IPS DF 4.7 (cell line): Measurements from ENCODE around the gene FAM170B.

Experiments
- DNase-seq: peaks from one replicate; pipeline ENCODE4 v3.0.0-alpha.2; 2013; ENCODE audit warnings: low spot score; ENCODE audit errors: extremely low read depth

The FAM170B gene

GRCh38 chr10:49133706-49134248, at the start of gene FAM170B:
Gene FAM170B (minus strand): TSS chr10:49134021. CDS start chr10:49133918, 103 bp downstream.
- DNase-seq = no peak

DNA sequence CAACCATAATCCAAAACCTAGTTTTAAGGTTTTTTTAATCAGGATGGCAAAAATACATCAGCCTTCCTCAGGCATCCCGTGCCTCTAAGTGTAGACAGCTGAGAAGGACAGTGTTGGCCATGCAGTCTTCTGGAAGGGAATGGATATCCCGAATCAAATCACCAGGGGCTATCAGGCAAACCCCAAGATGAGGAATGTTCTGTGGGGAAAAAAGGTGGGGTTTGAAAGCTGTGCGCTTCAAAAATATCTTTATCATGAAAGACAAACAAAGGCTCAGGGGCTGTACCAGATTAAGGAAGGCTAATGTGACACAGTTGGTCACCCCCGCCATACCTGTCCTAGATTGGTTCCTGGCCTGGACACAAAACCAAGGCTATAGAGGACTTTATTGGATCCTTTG, 49.0 kb upstream of the FAM170B start:
- no peak for DNase-seq

GRCh38 chr10:49180444-49180860, 46.6 kb upstream of the FAM170B start:
- DNase-seq = no peak

- no peak for DNase-seq
Observed at GRCh38 chr10:49179699-49180443, 46.0 kb upstream of the FAM170B start.

DNA sequence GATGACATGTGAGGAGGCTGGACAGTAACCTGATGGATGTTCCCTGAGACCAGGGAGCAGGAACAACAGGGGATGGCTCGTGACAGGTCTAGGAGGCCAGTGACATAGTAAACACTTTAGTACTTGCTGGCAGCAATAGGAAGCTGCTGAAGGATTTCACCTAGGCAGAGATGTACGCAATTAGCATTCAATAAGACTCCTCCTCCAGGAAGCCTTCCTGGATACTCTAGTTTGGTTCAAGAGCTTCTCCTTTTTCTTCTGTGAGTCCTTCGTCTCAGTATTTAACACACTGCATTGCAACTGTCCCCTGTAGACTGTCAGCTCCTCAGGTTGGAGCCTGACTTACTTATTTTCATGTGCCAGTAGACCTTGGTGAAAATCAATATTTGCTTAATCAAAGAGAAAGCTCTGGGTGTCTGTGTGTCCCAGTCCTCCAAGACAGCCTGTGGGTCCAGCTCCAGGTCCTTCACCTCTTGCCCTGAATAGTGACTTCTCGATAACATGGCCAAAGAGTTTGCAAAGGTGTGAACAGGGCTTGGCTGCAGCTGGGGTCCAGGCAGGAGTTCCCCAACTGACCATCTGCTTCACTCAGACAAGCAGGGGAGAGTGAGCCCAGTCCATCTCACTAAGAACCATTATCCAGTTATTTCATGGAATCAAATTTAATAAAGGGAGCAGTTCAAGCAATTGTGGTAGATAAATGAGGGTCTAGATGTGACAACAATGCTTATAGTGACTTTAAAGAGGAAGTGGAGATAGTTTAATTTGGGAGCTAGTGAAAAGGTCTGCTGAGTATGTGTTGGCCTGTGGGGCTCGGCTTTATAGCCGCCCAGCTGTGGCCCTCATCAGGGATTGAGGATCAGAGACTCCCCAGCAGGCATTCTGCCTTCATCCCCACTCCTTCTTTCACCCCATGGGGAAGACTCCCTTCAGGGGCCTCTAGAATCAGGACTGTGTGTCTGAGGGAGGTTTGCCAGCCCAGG, 45.0 kb upstream of the FAM170B start:
- no peak for DNase-seq

- no peak for DNase-seq
Observed at GRCh38 chr10:49177391-49178355, 43.9 kb upstream of the FAM170B start.

DNA sequence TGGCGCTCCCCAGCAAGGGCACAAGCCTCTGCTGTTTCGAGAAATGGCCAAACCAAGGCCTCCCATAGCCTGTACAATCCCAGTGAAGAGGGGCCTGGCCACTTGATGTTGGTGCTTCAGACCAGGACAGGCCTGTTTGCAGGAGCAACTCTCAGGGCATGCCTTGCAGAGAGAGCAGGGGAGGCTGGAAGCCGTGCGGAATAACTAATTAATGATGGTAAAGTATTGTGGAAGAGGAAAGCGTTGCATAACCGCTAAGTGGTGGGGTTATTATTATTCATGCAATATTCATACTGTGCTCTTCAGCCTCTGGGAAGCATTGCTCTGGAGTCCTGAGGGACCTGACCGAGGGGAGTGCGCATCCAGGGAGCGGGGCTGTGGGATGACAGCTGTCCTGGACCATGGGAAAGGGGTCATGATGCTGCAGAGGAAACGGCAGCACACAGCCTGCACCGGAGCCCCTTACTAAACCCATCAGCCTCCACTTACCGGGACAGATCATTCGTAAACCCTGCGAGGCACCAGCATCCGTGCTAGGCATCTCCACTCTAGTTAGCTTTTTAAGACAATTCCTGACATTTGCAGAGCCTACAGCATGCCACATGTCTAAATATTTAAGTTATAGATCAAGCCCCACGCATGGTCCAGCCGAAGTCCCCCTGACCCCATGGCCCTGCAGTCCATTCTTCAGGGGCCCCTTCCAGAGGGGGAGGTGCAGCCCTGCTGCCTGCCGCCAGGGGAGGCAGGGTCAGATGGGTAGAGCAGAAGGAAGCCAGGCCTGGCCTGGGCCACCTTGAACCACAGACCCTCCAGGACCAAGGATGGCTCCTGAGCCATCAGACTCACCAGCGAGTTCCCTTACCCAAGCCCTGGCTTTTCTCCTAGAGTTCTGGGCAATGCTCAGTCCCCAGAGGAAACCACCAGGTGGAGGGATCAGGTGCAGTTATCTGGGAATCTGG, 42.8 kb upstream of the FAM170B start:
- no peak for DNase-seq

GRCh38 chr10:49175587-49176309, 41.9 kb upstream of the FAM170B start:
- DNase-seq = no peak

DNA sequence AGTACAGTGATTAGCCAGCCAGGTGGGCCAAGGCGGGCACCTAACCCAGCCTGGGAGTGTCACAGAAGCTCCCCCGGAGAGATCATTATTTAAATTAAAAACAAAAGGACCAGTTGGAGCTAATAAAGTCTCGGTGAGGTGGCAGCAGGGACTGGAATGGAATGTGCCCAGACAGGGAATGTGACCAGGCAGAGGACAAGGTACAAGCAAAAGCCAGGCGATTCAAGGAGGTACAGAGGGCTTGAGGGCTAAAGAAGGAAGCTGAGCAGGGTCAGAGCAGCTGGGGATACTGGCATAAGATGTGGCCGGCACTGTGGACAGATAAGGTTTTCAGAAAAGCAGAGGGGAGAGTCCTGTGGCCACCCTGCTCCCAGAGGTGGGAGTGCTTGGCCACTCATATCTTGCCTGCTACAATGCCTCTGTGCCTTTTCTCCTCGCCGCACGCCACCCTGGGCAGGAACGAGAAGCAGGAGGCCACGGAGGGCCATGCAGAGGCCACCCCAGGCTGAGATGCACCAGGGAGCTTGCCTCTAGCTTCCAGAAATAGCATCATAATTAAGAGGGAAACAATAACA, 41.2 kb upstream of the FAM170B start:
- no peak for DNase-seq

DNA sequence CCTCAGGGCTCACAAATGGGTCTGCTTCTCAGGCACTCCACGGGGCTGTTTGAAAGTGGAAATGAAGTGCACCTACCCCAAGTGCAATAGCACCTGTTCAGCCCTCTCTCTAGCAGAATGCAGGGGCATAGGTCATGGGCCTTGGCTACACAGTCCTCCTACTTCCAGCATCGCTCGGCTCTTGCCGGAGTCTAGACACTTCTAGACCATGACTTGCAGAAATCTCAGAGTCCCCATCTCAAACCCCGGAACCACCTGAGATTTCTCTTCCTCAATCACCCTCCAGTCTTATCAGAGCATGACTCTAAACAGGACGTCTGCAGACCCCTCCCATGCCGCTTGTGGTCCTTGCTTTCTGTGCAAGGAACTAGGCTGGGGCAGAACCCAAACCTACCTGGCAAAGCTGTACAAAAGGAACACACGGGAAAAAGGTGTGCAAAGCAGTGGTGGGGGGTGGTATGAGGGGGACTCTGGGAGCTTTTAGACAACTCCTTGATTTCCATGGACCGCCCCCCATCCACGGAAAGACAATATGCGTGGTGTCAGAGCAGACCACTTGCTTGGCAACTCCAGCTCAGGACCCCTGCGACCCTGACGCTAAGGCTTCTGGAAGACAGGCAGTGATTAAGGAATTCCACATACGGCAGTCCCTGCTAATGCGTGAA, 40.6 kb upstream of the FAM170B start:
- DNase-seq = no peak

- DNase-seq = no peak
Observed at GRCh38 chr10:49173853-49174252, 40.0 kb upstream of the FAM170B start.

DNA sequence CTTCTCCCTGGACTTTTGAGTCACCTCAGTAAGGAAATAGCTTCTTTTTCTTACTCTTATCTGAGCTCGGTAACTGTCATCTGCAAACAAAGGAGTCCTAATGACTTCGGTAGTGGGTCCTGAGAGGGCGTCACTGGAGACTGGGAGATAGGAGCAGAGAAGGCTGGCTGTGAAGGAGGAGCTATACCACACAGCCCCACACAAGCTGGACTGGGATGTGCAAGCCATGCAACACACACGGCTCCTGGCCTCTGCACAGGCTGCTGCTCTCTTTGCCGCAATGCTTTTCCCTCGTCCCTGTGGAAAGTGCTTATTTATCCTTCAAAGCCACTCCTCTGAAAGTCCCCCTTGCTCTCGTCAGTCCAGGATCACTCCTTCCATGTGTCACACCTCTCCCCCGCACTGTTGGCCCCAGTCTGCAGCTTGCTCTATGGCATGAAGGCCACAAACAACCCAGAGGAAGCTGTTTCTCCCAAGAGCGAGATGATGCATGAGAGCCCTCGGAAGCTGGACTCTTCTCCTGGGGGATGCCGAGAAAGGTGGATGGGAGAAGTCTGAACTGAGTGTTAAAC, 39.5 kb upstream of the FAM170B start:
- no peak for DNase-seq

DNA sequence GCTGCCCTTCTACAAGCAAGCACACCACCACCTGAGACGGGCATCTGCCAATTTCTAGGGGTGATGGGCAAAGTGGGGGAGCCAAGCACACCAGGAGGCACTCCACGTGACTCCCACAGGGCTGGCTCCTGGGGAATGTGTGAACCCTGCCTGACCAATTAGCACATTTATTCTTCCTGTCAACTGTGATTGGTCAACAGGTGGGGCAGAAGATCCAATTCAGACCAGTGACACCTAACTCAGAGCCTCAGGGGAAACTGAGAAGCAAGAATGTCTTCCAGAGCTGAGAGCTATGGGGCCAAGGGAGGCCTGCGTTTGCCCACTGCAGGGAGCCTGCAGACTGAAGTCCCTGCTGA, 38.9 kb upstream of the FAM170B start:
- no peak for DNase-seq

DNA sequence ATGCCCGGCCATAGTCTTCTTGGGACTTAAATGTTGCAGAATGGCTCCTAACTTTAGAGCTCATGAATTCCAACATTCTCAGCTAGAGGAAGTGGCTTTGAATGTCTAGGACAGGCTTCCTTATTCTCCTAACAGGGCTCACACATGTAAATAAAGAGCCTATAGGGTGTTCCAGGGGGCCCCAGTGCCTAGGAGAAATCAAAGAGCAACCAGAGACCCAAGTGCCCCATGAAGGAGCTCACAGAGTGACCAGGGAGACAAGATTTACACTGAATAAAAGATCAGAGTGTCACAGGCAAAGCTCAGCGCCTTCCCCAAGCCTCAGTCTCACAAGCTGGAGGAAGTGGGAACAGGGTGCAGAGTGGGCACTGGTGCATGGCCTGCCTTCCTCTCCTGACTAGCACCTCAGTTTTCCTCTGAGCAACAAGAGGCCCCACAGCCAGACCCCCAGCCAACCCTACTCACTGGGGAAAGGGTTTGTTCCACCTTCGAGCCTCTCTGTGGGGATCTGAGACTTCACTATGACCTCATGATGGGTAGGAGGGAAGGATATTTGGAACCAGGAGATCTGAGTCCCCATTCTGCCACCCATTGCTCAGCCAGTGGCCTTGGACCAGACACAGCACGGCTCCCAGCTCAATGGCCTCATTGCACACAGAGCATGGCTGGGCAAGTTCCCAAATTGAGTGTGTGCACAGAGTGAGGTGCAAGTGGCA, 38.4 kb upstream of the FAM170B start:
- DNase-seq = no peak

DNA sequence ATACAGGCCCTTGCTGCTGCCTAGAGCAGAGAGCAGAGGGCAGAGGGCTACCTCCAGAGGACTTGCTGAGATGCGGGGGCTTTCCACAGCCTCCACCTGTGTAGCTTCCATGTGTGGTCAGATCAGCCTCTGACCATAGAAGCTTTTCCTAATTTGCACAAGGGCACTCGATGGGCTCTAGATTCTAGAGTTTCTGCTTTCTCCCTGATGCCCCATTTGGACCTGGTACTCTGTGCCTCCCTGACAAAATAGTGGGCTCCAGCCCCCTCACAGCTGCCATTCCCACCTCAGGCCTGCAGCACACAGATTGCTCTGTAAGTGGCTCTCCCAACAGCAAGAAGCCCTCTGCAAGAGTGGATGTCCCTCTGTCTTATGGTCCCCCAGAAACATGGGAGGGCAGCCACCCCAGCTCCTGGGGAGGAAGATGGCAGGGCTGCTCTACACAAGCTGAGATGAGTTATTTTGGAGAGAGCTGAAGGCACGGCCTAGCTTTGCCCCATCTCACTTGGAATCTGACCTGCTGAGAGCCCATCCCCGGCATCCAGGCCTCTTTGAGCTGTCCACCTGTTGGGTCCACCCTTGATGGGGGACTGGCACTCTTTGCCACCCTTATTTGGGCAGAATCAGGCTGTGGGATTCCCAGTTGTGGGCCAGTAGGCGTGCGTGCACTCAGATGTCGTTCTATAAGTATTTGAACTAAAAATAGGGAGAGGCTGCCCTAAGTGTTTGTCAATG, 37.7 kb upstream of the FAM170B start:
- DNase-seq = no peak

GRCh38 chr10:49170632-49171325, 37.0 kb upstream of the FAM170B start:
- no peak for DNase-seq
